Measurements from ENCODE around the gene TEX10.

Gene TEX10

DNA sequence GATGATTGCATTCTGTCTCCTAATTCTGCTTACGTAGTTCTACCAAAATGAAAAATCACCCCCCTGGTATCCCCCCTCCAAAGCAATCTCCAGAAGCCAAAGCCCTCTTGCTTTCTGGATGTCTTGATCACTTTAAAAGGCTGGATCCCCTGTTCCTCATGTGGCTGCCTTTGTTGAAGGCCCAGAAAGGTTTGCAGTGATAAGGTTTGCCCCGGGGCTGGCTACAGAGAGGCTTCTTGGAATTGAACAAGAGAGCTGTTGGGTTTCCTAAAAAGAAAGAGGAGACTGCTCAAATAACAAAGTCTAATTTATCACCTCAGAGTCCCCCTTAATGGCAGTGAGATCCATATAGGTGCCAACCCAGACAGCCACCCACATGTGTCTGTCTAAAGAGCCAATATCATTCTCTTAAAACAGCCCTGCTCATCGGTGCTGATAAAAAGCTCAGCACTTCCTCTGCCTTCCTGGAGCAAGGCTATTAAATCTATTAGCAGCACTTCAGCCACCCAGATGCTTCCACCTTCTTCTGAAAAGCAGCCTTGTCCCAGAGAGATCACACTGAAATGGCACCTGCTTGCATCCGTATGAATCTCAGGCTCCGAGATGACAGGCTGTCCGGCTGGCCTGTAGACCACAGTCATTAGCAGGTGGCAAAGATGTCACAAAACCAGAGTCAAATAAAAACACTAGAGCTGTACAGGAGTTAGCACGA lies 70.9 kb downstream of the TEX10 start:
- no peak for DNase-seq

DNA sequence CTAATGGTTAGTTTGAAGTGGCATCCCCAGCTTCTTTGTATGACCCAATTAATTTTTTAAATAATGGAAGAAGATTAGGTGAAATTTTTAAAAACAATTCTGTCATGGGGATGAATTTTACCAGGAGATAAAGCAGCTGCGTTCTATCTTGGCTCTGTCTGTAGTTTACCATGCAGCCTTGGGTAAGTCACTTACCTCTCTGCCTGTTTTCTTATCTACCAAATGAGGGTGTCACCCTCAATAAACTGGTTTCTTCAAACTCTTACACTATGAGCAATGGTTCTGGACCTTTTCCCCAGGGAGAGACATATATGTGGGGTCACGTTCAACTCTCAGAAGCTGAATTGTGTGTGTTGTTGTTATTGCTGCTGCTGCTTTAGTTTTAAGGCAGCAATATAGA lies 71.7 kb downstream of the TEX10 start:
- no peak for DNase-seq

DNA sequence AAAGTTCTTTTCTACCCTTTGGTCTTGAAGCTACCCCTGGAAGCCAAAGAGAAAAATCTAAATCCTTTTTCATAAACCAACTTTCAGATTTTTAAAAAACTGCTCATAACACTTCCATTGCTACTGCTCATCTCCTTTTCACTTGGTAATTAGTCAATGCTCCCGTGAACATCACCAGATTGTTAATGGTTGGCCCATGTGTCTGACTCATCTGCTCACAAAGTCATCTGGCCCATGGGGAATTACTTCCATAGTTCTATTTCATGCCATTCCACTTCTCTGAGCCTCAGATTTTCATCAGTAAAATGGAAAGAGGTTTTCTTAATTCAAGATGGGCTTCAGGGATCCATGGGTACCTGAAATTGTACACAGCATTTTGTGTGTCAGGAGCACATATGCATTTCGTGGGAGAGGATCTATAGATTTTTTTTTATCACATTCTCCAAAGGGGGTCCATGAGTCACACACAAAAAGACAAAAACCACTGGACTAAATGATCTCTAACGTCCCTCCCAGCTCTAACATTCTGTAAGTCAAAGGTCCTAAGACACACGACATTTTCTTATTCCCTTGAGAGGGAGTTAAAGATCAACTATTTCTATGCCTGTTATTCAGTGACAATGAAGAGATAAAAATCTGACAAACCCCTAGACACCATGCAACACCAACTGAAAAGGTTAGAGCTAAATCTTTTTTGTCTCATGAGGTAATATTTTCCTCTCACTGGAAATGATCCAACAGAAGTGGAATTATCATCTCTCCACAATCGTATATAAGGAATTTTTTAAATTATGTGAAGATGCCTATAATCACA lies 75.4 kb downstream of the TEX10 start:
- no peak for DNase-seq

DNA sequence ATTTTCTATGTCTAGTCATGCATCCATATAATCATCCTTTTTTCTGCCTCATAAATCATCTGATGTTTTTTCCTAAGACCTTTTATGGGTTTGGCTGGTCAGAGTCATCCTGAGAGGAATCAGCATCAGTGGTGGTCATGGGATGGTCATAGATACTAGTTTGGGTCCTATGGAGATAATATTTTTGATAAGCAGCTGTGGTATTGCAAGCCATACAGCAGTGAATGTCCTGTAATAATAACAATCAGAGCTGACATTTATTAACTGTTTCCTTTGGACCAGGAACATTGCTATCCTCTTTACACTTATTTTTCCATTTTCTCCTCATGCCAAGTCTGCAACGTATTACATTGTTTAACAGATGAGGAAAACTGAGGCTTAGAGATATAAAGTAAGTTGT lies 83.1 kb downstream of the TEX10 start:
- DNase-seq, result no peak

DNA sequence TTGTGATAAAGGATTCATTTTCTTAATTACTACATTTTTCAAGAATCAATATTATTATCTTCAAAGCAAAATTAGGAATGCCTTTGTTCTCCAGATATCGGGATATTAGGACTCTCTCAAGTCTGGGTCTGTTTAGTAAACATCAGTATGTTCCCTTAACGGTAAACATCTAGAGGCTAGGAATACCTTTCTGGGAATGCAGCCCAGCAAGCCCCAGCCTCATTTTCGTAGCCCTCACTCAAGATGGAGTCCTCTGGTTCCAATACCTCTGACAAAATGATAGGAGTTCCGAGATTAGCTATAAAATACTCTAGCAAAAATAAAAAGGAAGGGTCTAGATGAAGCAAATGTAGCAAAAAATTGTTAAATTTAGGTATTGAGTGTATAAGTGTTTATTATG lies 84.5 kb downstream of the TEX10 start:
- no peak for DNase-seq

DNA sequence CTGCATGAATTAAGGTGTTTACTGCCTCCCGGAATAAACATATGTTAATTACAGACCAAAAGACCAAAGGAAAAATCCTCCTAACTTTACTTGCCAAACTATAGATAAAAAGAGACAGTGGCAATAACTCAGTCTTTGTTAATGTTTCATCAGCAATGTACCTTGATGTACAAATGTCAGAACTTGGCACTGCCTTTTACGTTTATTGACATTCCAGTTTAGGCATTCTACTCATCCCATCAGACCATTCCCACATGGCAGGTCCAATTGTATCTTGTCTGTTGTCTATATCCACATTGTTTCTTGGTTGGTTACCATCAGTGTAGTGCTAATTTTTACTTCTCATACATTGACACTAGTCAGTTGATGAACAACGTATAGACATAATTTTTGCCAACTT lies 85.5 kb downstream of the TEX10 start:
- DNase-seq, result no peak

Measured in NCI-H2171 (cell line).